Measurements from ENCODE around the gene CCDC78.

Gene CCDC78

GRCh38 chr16:694863-695354 lies 31.3 kb downstream of the CCDC78 start:
- Histone ChIP-seq H3K4me1 (ENCODE audit: insufficient read depth, poor library complexity, severe bottlenecking) (no peaks in the 10 kb centered on the region), H3K27ac (ENCODE audit: poor library complexity, severe bottlenecking) (peak overlapping the region; percentile 48), H3K27me3 (ENCODE audit: insufficient read depth, poor library complexity, severe bottlenecking) (no peaks in the 10 kb centered on the region), H3K9me3 (ENCODE audit: severe bottlenecking) (no peaks in the 10 kb centered on the region), H3K36me3 (ENCODE audit: low read depth) (no peaks in the 10 kb centered on the region), H3K4me3 (ENCODE audit: severe bottlenecking) (peak overlapping the region; percentile 37)
- ATAC-seq (ENCODE audit: low read depth) (no peak), DNase-seq (ENCODE audit: low spot score) (no peak)
- no peak for TF ChIP-seq CTCF (IDR thresholded peaks at IDR 0.05; ENCODE audit: poor library complexity, severe bottlenecking)

GRCh38 chr16:694187-694862 lies 31.9 kb downstream of the CCDC78 start:
- ATAC-seq (ENCODE audit: low read depth) (no peak), DNase-seq (ENCODE audit: low spot score) (no peak)
- peaks cover 3% of the 10 kb centered on the region for H3K4me1 ChIP-seq (ENCODE audit: insufficient read depth, poor library complexity, severe bottlenecking)
- H3K27me3 ChIP-seq (ENCODE audit: insufficient read depth, poor library complexity, severe bottlenecking): no peaks in the 10 kb centered on the region
- no peaks in the 10 kb centered on the region for H3K9me3 ChIP-seq (ENCODE audit: severe bottlenecking)
- peak overlapping the region; percentile 37 for H3K4me3 ChIP-seq (ENCODE audit: severe bottlenecking)
- peak overlapping the region; percentile 48 for H3K27ac ChIP-seq (ENCODE audit: poor library complexity, severe bottlenecking)
- no peak for TF ChIP-seq CTCF (IDR thresholded peaks at IDR 0.05; ENCODE audit: poor library complexity, severe bottlenecking)
- no peaks in the 10 kb centered on the region for H3K36me3 ChIP-seq (ENCODE audit: low read depth)

- Histone ChIP-seq H3K36me3 (ENCODE audit: low read depth) (no peaks in the 10 kb centered on the region), H3K4me3 (ENCODE audit: severe bottlenecking) (no peak overlapping the region), H3K27me3 (ENCODE audit: insufficient read depth, poor library complexity, severe bottlenecking) (no peaks in the 10 kb centered on the region), H3K9me3 (ENCODE audit: severe bottlenecking) (no peaks in the 10 kb centered on the region), H3K4me1 (ENCODE audit: insufficient read depth, poor library complexity, severe bottlenecking) (peaks cover 5% of the 10 kb centered on the region), H3K27ac (ENCODE audit: poor library complexity, severe bottlenecking) (no peak overlapping the region)
- DNase-seq (ENCODE audit: low spot score): no peak
- no peak for TF ChIP-seq CTCF (IDR thresholded peaks at IDR 0.05; ENCODE audit: poor library complexity, severe bottlenecking)
- no peak for ATAC-seq (ENCODE audit: low read depth)
Measured at GRCh38 chr16:693766-694165, 32.5 kb downstream of the CCDC78 start.

GRCh38 chr16:693364-693763 lies 32.9 kb downstream of the CCDC78 start:
- DNase-seq (ENCODE audit: low spot score) (no peak), ATAC-seq (ENCODE audit: low read depth) (no peak)
- Histone ChIP-seq H3K27me3 (ENCODE audit: insufficient read depth, poor library complexity, severe bottlenecking) (no peaks in the 10 kb centered on the region), H3K36me3 (ENCODE audit: low read depth) (no peaks in the 10 kb centered on the region), H3K9me3 (ENCODE audit: severe bottlenecking) (no peaks in the 10 kb centered on the region), H3K27ac (ENCODE audit: poor library complexity, severe bottlenecking) (no peak overlapping the region), H3K4me3 (ENCODE audit: severe bottlenecking) (no peak overlapping the region), H3K4me1 (ENCODE audit: insufficient read depth, poor library complexity, severe bottlenecking) (peaks cover 5% of the 10 kb centered on the region)
- no peak for TF ChIP-seq CTCF (IDR thresholded peaks at IDR 0.05; ENCODE audit: poor library complexity, severe bottlenecking)

Measured in RWPE2 (cell line).